HFF-Myc (cell line): ENCODE results near the gene PDGFB.

ENCODE experiments used
- DNase-seq: peaks from one replicate; pipeline ENCODE4 v3.0.0-alpha.2; 2011; ENCODE audit warnings: low read depth; ENCODE audit errors: extremely low read depth
- H3K4me3 ChIP-seq: replicated peaks from 2 replicates; pipeline ENCODE4 v1.5.1; 2011; ENCODE audit warnings: low read depth, mild to moderate bottlenecking, control low read depth, low read length
- CTCF ChIP-seq: IDR thresholded peaks from 2 replicates; pipeline ENCODE4 v1.5.1; 2012; ENCODE audit warnings: mild to moderate bottlenecking, low read depth, low read length, control low read depth; ENCODE audit errors: missing control alignments

The PDGFB gene

GRCh38 chr22:39245130-39246039, 603 bp upstream of the PDGFB start:
- no peak overlapping the region for H3K4me3 ChIP-seq
- no peak for TF ChIP-seq CTCF
- no peak for DNase-seq

DNA sequence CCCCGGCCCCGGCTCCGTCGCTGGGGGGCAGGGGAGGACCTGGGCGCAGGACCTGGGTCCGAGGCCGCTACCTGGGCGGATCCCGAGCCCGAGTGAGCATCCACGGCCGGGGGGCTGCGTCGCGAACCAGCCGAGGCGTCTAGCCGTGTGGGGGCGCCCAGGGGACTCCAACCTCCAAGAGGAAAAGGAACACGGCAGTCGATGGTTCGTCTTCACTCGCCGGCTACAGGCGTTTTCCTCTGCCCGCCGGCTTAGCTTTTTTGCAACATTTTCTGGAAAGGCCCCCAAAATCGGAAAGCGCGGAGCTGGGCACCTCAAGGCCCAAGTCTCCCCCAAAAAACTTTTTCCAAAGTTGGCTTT, 666 bp downstream of the PDGFB start:
- no peak for DNase-seq
- no peak for TF ChIP-seq CTCF
- H3K4me3 ChIP-seq = no peak overlapping the region

DNA sequence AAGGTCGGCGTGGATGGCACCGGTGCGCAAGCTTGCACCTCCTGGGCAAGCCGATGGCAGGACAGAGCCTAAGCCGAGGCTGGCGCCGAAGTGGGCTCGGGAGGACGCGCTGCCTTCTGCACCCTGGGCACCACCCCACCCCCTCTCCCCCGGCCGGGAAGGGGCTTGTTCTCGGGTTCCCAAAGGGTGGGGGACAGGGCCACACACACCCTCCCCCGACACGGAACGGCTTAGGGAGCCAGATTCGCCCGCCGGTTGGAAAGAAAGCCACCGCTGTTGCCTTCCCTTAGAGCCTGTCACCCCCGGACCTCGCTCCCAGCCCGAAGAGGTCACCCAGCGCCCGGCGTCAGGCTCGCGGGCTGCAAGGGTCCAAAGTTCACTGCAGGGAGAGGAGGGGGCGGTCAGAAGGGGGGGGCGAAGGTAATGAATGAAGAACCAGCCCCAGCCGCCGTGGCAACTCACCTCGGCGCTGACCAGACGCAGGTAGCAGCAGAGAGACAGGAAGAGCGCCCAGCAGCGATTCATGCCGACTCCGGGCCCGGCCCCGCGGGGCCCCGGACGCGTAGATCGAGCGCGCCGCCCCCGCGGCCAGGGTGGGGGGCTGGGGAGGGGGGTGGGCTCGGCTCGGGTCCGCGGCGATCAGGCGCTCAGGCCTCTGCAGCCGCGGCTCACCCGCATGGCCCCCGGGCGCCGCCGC, 1.2 kb downstream of the PDGFB start:
- DNase-seq = no peak
- TF ChIP-seq CTCF = no peak

GRCh38 chr22:39242595-39243438, 2.0 kb downstream of the PDGFB start:
- no peak overlapping the region for H3K4me3 ChIP-seq
- TF ChIP-seq CTCF = no peak
- DNase-seq = no peak

More for the DNA sequence above, 1.2 kb downstream of the PDGFB start:
- H3K4me3 ChIP-seq = no peak overlapping the region

DNA sequence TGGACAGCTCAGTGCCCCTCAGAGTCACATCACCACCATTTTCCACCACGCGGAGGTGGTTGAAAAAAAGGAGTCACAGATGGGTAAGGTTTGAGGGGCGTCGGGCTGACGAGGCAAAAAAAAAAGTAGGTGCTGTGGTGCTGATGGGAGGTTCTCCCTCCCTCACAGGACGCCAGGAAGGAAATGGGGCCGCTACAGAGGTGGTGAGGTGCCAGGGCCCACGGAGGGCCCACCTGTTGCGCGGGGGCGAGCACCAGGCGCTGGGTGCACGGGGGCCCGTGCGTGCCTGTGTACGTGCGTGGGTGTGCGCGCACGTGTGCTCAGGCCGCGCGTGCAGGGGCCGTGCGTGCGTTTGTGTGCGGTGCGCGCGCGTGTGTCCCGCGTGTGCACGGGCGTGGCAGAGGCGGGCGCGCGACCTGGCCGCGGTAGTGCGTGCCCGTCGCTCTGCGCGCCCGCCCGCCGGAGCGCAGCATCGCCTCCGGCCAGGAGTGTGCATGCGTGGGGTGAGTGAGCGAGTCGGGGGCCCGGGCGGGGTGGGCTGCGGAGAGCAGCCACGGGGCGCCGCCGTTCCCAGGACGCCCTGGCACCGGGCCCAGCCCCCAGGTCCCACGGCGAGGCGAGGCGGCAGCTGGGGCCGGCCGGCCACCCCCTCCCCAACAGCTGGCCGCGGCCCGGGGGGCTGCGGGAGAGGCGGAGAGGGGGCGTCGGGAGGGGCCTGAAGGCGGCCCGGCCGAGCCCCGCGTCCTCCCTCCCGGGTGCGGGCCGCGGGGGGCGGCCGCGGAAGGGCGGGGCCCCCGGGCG, 2.8 kb downstream of the PDGFB start:
- H3K4me3 ChIP-seq = no peak overlapping the region
- DNase-seq = no peak
- no peak for TF ChIP-seq CTCF
